ENCODE measurements around the gene ZNF564.

GRCh38 chr19:12544401-12544876, 6.8 kb downstream of the ZNF564 start:
- TF ChIP-seq YY1 (IDR thresholded peaks at IDR 0.05; ENCODE audit: insufficient read depth, insufficient read length) = no peak
- no peak for TF ChIP-seq ZNF274 (IDR thresholded peaks at IDR 0.05; ENCODE audit: low read depth, low read length)

All from NT2/D1 (cell line).